ENCODE data around the gene SLC22A4. TPM values are rescaled to one million over a fixed set of nuclear protein-coding genes. Genes with fewer than 3 reads are reported as not detected.

The SLC22A4 gene
- polyA plus RNA-seq, 1 donor from 2014 or later, result 2.0 TPM

GRCh38 chr5:132260714-132261551, 33.3 kb upstream of the SLC22A4 start:
- Histone ChIP-seq H3K9me3 (ENCODE audit: low read length) (no peaks in the 10 kb centered on the region), H4K20me1 (ENCODE audit: insufficient read depth) (no peaks in the 10 kb centered on the region), H2AFZ (ENCODE audit: low read depth, low read length) (no peak overlapping the region), H3F3A (ENCODE audit: insufficient read depth, low read length, poor library complexity, severe bottlenecking) (no peaks in the 10 kb centered on the region), H3K79me2 (replicated peaks; ENCODE audit: insufficient read depth, low read length) (no peaks in the 10 kb centered on the region), H3K36me3 (ENCODE audit: insufficient read depth, low read length) (no peaks in the 10 kb centered on the region), H3K9me2 (ENCODE audit: insufficient read depth, low read length) (no peaks in the 10 kb centered on the region), H3K4me2 (ENCODE audit: low read length) (no peak overlapping the region), H3K27ac (ENCODE audit: low read length) (no peak overlapping the region), H3K9ac (ENCODE audit: low read length) (no peak overlapping the region), H3K27me3 (ENCODE audit: insufficient read depth, low read depth, low read length) (peaks cover 12% of the 10 kb centered on the region), H3K4me3 (ENCODE audit: low read length) (no peak overlapping the region)
- TF ChIP-seq REST (IDR thresholded peaks at IDR 0.05; ENCODE audit: borderline replicate concordance) (no peak), RAD21 (conservative IDR thresholded peaks at IDR 0.05) (no peak), EZH2 (IDR thresholded peaks at IDR 0.05; ENCODE audit: borderline replicate concordance, insufficient read depth, low read length, poor library complexity, severe bottlenecking) (no peak), SMC3 (conservative IDR thresholded peaks at IDR 0.05; ENCODE audit: poor library complexity) (no peak)

DNA sequence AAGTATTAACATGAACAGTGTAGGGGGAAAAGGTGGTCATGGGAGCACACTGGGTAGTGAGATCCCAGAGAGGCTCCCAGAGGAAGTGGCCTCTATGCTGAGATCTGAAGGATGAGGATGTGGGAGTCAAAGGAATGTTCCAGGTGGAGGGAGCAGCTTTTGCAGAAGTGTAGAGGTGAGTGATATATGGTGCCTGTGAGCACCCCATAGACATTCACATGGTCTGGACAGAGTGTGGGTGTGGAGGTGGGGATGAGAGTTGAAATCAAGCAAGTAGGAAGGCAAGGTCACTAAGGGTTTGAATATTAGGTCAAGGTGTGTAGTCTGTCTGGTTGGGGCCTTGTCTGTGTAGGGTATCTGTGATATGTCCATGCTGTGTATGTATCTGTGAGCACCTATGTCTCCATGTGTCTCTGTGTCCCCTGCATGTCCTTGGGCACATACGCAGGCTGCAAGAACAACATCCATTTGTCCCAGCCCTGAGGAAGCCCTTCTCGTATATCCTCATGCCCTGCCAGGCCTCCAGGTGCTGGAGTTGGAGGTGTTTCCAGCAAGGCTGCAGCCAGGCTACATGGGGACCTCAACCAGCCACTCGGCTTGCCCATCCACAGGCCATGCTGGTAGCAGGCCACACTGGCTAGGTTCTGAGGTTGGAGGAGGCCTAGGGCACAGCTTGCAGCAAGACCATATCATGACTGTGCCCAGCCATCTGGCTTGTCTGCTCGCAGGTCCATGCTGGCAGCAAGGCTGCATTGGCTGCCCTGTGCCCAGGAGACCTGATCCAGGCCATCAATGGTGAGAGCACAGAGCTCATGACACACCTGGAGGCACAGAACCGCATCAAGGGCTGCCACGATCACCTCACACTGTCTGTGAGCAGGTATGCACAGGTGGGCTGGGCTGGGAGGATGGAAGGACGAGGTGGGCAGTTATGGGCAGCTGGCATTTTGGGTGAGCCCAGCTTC, 32.0 kb upstream of the SLC22A4 start:
- Histone ChIP-seq H3K9me2 (ENCODE audit: insufficient read depth, low read length) (no peaks in the 10 kb centered on the region), H3K4me2 (ENCODE audit: low read length) (no peak overlapping the region), H3K27me3 (ENCODE audit: insufficient read depth, low read depth, low read length) (peaks cover 8% of the 10 kb centered on the region), H3K79me2 (replicated peaks; ENCODE audit: insufficient read depth, low read length) (no peaks in the 10 kb centered on the region), H3K36me3 (ENCODE audit: insufficient read depth, low read length) (no peaks in the 10 kb centered on the region), H3F3A (ENCODE audit: insufficient read depth, low read length, poor library complexity, severe bottlenecking) (no peaks in the 10 kb centered on the region), H3K4me3 (ENCODE audit: low read length) (no peak overlapping the region), H3K9me3 (ENCODE audit: low read length) (no peaks in the 10 kb centered on the region), H3K9ac (ENCODE audit: low read length) (no peak overlapping the region), H2AFZ (ENCODE audit: low read depth, low read length) (no peak overlapping the region), H4K20me1 (ENCODE audit: insufficient read depth) (no peaks in the 10 kb centered on the region), H3K27ac (ENCODE audit: low read length) (no peak overlapping the region)
- TF ChIP-seq, protein P1, sequence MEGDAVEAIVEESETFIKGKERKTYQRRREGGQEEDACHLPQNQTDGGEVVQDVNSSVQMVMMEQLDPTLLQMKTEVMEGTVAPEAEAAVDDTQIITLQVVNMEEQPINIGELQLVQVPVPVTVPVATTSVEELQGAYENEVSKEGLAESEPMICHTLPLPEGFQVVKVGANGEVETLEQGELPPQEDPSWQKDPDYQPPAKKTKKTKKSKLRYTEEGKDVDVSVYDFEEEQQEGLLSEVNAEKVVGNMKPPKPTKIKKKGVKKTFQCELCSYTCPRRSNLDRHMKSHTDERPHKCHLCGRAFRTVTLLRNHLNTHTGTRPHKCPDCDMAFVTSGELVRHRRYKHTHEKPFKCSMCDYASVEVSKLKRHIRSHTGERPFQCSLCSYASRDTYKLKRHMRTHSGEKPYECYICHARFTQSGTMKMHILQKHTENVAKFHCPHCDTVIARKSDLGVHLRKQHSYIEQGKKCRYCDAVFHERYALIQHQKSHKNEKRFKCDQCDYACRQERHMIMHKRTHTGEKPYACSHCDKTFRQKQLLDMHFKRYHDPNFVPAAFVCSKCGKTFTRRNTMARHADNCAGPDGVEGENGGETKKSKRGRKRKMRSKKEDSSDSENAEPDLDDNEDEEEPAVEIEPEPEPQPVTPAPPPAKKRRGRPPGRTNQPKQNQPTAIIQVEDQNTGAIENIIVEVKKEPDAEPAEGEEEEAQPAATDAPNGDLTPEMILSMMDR (IDR thresholded peaks at IDR 0.05; ENCODE audit: poor library complexity, severe bottlenecking), result no peak
- TF ChIP-seq EP300 (conservative IDR thresholded peaks at IDR 0.05; ENCODE audit: poor library complexity, severe bottlenecking), result no peak
- TF ChIP-seq REST (IDR thresholded peaks at IDR 0.05; ENCODE audit: borderline replicate concordance), result no peak
- no peak for TF ChIP-seq TAF1 (IDR thresholded peaks at IDR 0.05; ENCODE audit: low read depth)
- no peak for TF ChIP-seq SMC3 (conservative IDR thresholded peaks at IDR 0.05; ENCODE audit: poor library complexity)
- no peak for TF ChIP-seq POLR2AphosphoS5 (IDR thresholded peaks at IDR 0.05)
- no peak for TF ChIP-seq EZH2 (IDR thresholded peaks at IDR 0.05; ENCODE audit: borderline replicate concordance, insufficient read depth, low read length, poor library complexity, severe bottlenecking)
- TF ChIP-seq RAD21 (conservative IDR thresholded peaks at IDR 0.05), result no peak
- no peak for TF ChIP-seq MXI1 (conservative IDR thresholded peaks at IDR 0.05; ENCODE audit: poor library complexity, severe bottlenecking)
